Esophagus muscularis mucosa (tissue), 4 donors: ENCODE data around the gene ZBTB32. TPM values are rescaled to one million over a fixed set of nuclear protein-coding genes. Genes with fewer than 3 reads are reported as not detected.

ENCODE experiments used
- DNase-seq: peaks from one replicate; pipeline ENCODE4 v3.0.0-alpha.2; 2017; ENCODE audit errors: extremely low spot score
- H3K27ac ChIP-seq, 4 donors: fragments of 200-600 bp; sonication (generic); replicated peaks in 1 of 4; 1 replicate in 3 of 4; 2 replicates in 1 of 4; pipeline ENCODE4 v1.5.1; 2016 to 2019; ENCODE audit warnings: mild to moderate bottlenecking in 1 of 4
- H3K27me3 ChIP-seq, 4 donors: fragments of 200-600 bp; sonication (generic); one replicate each; pipeline versions ENCODE4 v1.5.1 to v1.6.0; 2016 to 2019
- H3K36me3 ChIP-seq, 4 donors: fragments of 200-600 bp; sonication (generic); one replicate each; pipeline ENCODE4 v1.5.1; 2016 to 2019
- H3K4me1 ChIP-seq, 4 donors: fragments of 200-600 bp; sonication (generic); one replicate each; pipeline ENCODE4 v1.5.1; 2016 to 2019
- H3K4me3 ChIP-seq, 4 donors: fragments of 200-600 bp; sonication (generic); 1 replicate in 2 of 4; 2 replicates in 2 of 4; pipeline ENCODE4 v1.5.1; 2016 to 2019; ENCODE audit warnings: mild to moderate bottlenecking in 4 of 4, moderate library complexity in 1 of 4
- H3K9me3 ChIP-seq, 4 donors: fragments of 200-600 bp; sonication (generic); 1 replicate in 3 of 4; 2 replicates in 1 of 4; pipeline ENCODE4 v1.5.1; 2016 to 2019
- EP300 ChIP-seq: sonication (generic); formaldehyde crosslinking; IDR thresholded peaks from one replicate; pipeline ENCODE4 v1.6.1; 2017; ENCODE audit warnings: antibody characterized with exemption
- POLR2A ChIP-seq: fragments of 450-650 bp; IDR thresholded peaks from one replicate; pipeline ENCODE4 v1.6.1; 2017; ENCODE audit warnings: antibody characterized with exemption, moderate library complexity, mild to moderate bottlenecking, low read depth
- POLR2AphosphoS5 ChIP-seq, 2 donors: sonication (generic); formaldehyde crosslinking; IDR thresholded peaks; one replicate each; pipeline ENCODE4 v1.6.1; 2017; ENCODE audit warnings: antibody characterized with exemption in 2 of 2
- WGBS: methylation state at CpG from one replicate; pipeline ENCODE4 v1.1.5; 2018; 5-methylcytosine and 5-hydroxymethylcytosine counted together
- intact Hi-C: fragments of 100-400 bp; cut with DNase I; formaldehyde crosslinking; loops from one replicate; pipeline ENCODE4 v1.15.1; 2023
- total RNA-seq, 4 donors: library from RNA; depleted of rRNA; stranded (reverse); fragments of >200 nt; gene quantifications; one replicate each; pipeline versions ENCODE4 v1.1.0 to v1.2.1, GENCODE V29; 2016
- TF ChIP-seq, protein P1 (sequence below), 3 experiments: fragments of 200-600 bp in 2 of 3; fragments of 450-650 bp in 1 of 3; sonication (generic) in 2 of 3; IDR thresholded peaks; one replicate each; pipeline ENCODE4 v1.5.1; 2017 to 2019; ENCODE audit warnings: antibody characterized with exemption in 3 of 3, mild to moderate bottlenecking in 2 of 3, moderate library complexity in 1 of 3

Gene ZBTB32
- total RNA-seq, 4 donors from 2014 or later: not detected

DNA sequence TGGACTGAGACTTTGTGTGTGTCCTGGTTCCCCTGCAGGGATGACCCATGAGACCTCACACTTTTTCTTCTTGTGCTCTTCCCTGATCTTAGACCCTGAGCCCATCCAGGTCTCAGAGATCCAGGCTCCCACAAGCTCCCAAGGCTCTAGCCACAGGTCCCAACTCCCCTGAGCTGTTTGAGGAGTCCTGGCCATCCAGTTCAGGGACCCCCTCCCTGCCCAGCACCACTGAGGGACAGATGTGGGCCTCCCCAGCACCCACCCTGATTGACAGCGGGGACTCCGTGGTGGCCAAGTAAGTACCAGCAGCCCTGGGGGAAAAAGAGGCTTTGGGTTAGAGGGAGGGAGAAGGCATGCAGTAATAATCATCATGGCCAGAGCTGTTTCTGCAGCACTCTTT lies 55.3 kb downstream of the ZBTB32 start:
- no peak for DNase-seq
- TF ChIP-seq, protein P1, sequence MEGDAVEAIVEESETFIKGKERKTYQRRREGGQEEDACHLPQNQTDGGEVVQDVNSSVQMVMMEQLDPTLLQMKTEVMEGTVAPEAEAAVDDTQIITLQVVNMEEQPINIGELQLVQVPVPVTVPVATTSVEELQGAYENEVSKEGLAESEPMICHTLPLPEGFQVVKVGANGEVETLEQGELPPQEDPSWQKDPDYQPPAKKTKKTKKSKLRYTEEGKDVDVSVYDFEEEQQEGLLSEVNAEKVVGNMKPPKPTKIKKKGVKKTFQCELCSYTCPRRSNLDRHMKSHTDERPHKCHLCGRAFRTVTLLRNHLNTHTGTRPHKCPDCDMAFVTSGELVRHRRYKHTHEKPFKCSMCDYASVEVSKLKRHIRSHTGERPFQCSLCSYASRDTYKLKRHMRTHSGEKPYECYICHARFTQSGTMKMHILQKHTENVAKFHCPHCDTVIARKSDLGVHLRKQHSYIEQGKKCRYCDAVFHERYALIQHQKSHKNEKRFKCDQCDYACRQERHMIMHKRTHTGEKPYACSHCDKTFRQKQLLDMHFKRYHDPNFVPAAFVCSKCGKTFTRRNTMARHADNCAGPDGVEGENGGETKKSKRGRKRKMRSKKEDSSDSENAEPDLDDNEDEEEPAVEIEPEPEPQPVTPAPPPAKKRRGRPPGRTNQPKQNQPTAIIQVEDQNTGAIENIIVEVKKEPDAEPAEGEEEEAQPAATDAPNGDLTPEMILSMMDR (IDR thresholded peaks at IDR 0.05): no peak
- TF ChIP-seq POLR2A: no peak
- TF ChIP-seq EP300: no peak
- TF ChIP-seq POLR2AphosphoS5 (IDR thresholded peaks at IDR 0.05): no peak
- Histone ChIP-seq H3K27ac (no peak overlapping the region), H3K4me3 (no peak overlapping the region), H3K36me3 (peaks cover 17 to 46% (median 23%) of the 10 kb centered on the region in 4 donors), H3K27me3 (no peaks in the 10 kb centered on the region), H3K9me3 (no peaks in the 10 kb centered on the region), H3K4me1 (peaks cover 30 to 49% (median 46%) of the 10 kb centered on the region in 4 donors)
- WGBS: 100% methylated on average over 2 of the region's 2 CpGs
- intact Hi-C loops: loop anchor here (5.0 kb wide), 1 partner anchor 168 kb away; no protein-coding TSS in a partner anchor

DNA sequence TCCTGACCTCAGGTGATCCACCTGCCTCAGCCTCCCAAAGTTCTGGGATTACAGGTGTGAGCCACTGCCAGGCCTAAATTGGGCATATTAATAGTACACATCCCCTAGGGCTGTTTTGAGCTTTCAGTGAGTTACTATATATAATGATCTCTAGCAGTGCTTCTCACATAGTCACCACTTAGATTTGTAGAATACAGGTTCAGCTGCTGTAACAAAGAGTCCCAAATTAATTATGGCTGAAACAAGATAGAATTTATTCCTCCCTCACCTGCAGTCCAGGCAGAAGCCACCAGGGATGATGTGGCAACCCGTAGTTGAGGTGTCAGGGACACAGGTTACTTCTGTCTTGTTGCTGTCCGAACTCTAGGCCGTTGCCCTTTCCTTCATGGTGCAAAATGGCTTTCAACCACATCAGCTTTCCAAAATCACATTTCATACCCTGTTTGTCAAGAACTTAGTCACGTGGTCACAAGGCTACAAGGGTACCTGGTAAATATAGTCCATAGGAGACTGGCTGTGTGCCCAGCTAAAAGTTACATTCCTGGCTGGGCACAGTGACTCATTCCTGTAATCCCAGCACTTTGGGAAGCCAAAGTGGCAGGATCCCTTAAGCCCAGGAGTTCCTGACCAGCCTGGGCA lies 56.5 kb downstream of the ZBTB32 start:
- intact Hi-C loops: loop anchor here (5.0 kb wide), 1 partner anchor 166 kb away; no protein-coding TSS in a partner anchor
- Histone ChIP-seq H3K9me3 (no peaks in the 10 kb centered on the region), H3K27me3 (no peaks in the 10 kb centered on the region), H3K4me3 (no peak overlapping the region), H3K36me3 (peaks cover 23 to 57% (median 32%) of the 10 kb centered on the region in 4 donors), H3K27ac (no peak overlapping the region), H3K4me1 (peaks cover 23 to 37% (median 35%) of the 10 kb centered on the region in 4 donors)
- no peak for DNase-seq
- TF ChIP-seq POLR2A: no peak
- TF ChIP-seq, protein P1 (IDR thresholded peaks at IDR 0.05): no peak
- WGBS: 97% methylated on average over 4 of the region's 4 CpGs

DNA sequence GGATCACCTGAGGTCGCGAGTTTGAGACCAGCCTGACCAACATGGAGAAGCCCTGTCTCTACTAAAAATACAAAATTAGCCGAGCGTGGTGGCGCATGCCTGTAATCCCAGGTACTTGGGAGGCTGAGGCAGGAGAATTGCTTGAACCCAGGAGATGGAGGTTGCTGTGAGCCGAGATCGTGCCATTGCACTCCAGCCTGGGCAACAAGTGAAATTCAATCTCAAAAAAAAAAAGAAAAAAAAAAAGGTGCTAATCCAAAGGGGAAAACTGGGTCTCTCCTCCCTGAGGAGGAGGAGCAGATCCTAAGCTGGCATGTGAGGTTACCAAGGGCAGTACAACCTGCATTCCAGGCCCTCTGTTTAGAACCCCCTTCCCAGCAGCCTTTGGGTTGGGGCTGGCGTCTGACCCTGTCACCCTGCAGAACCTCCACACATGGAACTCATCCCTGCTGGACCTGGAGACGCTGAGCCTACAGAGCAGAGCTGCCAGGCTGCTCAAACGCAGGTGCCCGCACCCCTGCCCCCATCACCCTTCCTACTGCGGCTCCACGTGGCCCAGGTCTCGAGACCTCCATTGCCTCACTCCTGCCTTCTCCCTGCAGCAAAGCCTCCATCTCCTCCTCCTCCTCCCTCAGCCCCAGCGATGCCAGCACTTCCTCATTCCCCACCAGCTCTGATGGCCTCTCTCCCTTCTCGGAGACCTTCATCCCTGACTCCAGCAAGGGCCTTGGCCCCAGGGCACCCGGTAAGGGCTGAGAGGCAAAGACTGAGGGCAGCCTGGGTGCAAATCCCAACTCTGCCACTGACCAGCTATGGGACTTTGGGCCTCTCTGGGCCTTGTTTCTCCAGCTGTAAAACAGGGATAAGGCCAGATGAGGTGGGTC lies 60.3 kb downstream of the ZBTB32 start:
- no peaks in the 10 kb centered on the region for H3K9me3 ChIP-seq
- WGBS: 90% methylated on average over 16 of the region's 17 CpGs
- no peak overlapping the region for H3K27ac ChIP-seq
- intact Hi-C loops: loop anchor here (5.0 kb wide), 1 partner anchor 163 kb away; no protein-coding TSS in a partner anchor
- H3K36me3 ChIP-seq: peaks cover 23 to 84% (median 41%) of the 10 kb centered on the region in 4 donors
- H3K4me3 ChIP-seq: no peak overlapping the region
- no peak for DNase-seq
- H3K4me1 ChIP-seq: peaks cover 0 to 13% (median 7%) of the 10 kb centered on the region in 4 donors
- no peaks in the 10 kb centered on the region for H3K27me3 ChIP-seq
- TF ChIP-seq EP300: no peak

Other genes with a start within 250 kb of the ZBTB32 start
- gene KRTDAP, start 214.1 kb upstream of the ZBTB32 start, total RNA-seq: not detected
- 1 to 10 TPM; 1.7 to 5.5 (median 3.8) TPM for gene DMKN, start 190.9 kb upstream of the ZBTB32 start, total RNA-seq
- gene SBSN, start 176.2 kb upstream of the ZBTB32 start, total RNA-seq: not detected
- gene GAPDHS, start 171.1 kb upstream of the ZBTB32 start, total RNA-seq: not detected
- gene TMEM147, start 158.9 kb upstream of the ZBTB32 start, total RNA-seq: 100 to 1,000 TPM in 2 of 4 donors, 10 to 100 TPM in 2; 47.3 to 109 (median 91.6) TPM
- gene ATP4A, start 140.9 kb upstream of the ZBTB32 start, total RNA-seq: not detected
- gene PMIS2, start 118.4 kb upstream of the ZBTB32 start, total RNA-seq: not detected
- 1 to 10 TPM; 3.7 to 4.7 (median 4.3) TPM for gene HAUS5, start 91.8 kb upstream of the ZBTB32 start, total RNA-seq
- 100 to 1,000 TPM in 2 of 4 donors, 10 to 100 TPM in 2; 63.1 to 112 (median 95.2) TPM for gene RBM42, start 75.5 kb upstream of the ZBTB32 start, total RNA-seq
- 1 to 10 TPM in 1 of 4 donors, not detected in 3; 3.4 TPM for gene ETV2, start 62.8 kb upstream of the ZBTB32 start, total RNA-seq
- 100 to 1,000 TPM; 205 to 508 (median 313) TPM for gene COX6B1, start 56.2 kb upstream of the ZBTB32 start, total RNA-seq
- not detected for gene UPK1A, start 38.0 kb upstream of the ZBTB32 start, total RNA-seq
- gene KMT2B, start 13.4 kb downstream of the ZBTB32 start, total RNA-seq: 10 to 100 TPM; 22.0 to 30.6 (median 24.2) TPM
- gene IGFLR1, start 37.9 kb downstream of the ZBTB32 start, total RNA-seq: 1 to 10 TPM; 1.7 to 8.1 (median 5.9) TPM
- 10 to 100 TPM in 3 of 4 donors, 1 to 10 TPM in 1; 7.9 to 31.1 (median 20.9) TPM for gene U2AF1L4, start 40.9 kb downstream of the ZBTB32 start, total RNA-seq
- gene PSENEN, start 41.1 kb downstream of the ZBTB32 start, total RNA-seq: 10 to 100 TPM; 27.4 to 48.7 (median 33.8) TPM
- 10 to 100 TPM; 11.6 to 18.3 (median 15.6) TPM for gene LIN37, start 44.0 kb downstream of the ZBTB32 start, total RNA-seq
- 100 to 1,000 TPM in 2 of 4 donors, 10 to 100 TPM in 2; 64.4 to 146 (median 105) TPM for gene HSPB6, start 52.5 kb downstream of the ZBTB32 start, total RNA-seq
- gene PROSER3, start 53.6 kb downstream of the ZBTB32 start, total RNA-seq: 1 to 10 TPM; 5.6 to 8.7 (median 7.1) TPM
- gene ARHGAP33, start 71.0 kb downstream of the ZBTB32 start, total RNA-seq: 10 to 100 TPM in 2 of 4 donors, 1 to 10 TPM in 2; 3.3 to 11.2 (median 7.7) TPM
- gene PRODH2, start 108.3 kb downstream of the ZBTB32 start, total RNA-seq: not detected
- not detected for gene NPHS1, start 147.9 kb downstream of the ZBTB32 start, total RNA-seq
- gene KIRREL2, start 152.4 kb downstream of the ZBTB32 start, total RNA-seq: not detected
- 10 to 100 TPM in 2 of 4 donors, 1 to 10 TPM in 2; 4.6 to 14.6 (median 8.8) TPM for gene APLP1, start 164.0 kb downstream of the ZBTB32 start, total RNA-seq
- 1 to 10 TPM; 2.5 to 6.2 (median 5.3) TPM for gene NFKBID, start 196.0 kb downstream of the ZBTB32 start, total RNA-seq
- 10 to 100 TPM in 1 of 4 donors, 1 to 10 TPM in 1, not detected in 2; 3.7 to 14.6 TPM for gene HCST, start 198.0 kb downstream of the ZBTB32 start, total RNA-seq
- gene TYROBP, start 203.7 kb downstream of the ZBTB32 start, total RNA-seq: 100 to 1,000 TPM in 1 of 4 donors, 10 to 100 TPM in 3; 47.1 to 145 (median 50.7) TPM
- 10 to 100 TPM in 3 of 4 donors, 1 to 10 TPM in 1; 7.5 to 22.6 (median 15.3) TPM for gene LRFN3, start 231.8 kb downstream of the ZBTB32 start, total RNA-seq